Measurements from ENCODE around the gene FXYD6.

FXYD6 gene

GRCh38 chr11:117910525-117910924 lies 34.1 kb upstream of the FXYD6 start:
- DNase-seq, result no peak

GRCh38 chr11:117909611-117910382 lies 33.3 kb upstream of the FXYD6 start:
- DNase-seq, result no peak

DNA sequence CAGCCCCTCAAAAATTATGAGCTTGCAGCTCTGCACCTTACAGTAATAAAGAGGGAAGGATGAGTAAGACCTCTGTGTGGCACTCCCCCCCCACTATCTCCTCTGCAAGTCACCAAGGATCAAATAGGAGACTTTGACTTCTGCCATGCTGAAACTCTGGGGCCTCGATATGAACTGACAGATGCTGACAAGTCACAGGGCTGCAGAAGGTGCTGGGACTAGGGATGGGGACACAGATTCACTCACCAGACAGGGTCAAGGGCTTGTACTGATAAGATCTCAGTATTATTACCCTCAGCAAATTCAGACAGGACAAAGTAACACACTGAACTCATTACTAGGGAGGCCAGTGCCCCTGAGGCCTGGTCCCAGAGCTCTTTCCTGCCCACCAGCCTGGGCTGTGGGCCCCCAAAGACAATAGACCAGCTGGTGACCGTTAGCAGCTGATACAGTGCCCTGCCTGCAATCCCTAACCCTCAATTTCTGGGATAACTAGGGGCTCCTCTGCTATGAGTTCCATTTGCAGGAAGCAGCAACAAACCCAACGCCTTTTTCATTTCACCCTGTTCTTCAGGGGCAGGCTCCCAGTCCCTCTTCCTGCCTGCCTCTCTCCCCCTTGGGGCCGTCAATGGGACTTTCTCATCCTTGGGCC lies 32.6 kb upstream of the FXYD6 start:
- DNase-seq, result no peak

DNA sequence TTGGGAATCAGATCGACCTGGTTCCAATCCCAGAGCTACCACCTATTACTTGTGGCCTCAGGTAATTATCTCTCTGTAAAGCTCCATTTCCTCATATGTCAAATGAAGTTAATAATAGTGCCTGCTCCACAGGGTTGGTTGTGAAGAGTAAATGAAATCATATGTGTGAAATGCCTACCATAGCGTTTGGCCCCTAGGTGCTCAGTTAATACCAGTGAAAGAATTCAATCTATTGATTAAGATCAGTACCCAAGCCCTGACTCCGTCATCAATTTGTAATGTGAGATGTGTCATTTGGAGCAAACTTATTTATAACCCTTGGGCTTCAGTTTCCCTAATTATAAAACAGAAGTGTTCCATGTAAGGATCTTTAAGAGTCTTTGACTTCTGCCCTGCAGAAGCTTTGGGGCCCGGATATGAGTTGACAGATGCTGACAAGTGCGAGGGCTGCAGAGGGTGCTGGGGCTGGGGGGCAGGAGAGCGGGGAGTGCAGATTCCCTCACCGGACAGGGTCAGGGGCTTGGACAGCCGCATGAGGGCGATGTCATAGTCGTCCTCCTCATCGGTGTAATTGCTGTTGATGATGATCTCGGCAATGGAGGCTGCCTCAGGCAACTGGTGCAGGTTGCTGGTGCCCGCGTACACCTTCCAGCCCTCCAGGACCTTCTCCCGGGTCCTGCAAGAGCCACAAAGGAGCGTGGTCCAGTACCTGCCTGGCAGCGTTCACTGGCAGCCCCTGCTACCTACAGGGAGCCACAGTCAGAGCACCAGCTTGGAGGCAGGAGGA lies 31.8 kb upstream of the FXYD6 start:
- DNase-seq, result no peak

DNA sequence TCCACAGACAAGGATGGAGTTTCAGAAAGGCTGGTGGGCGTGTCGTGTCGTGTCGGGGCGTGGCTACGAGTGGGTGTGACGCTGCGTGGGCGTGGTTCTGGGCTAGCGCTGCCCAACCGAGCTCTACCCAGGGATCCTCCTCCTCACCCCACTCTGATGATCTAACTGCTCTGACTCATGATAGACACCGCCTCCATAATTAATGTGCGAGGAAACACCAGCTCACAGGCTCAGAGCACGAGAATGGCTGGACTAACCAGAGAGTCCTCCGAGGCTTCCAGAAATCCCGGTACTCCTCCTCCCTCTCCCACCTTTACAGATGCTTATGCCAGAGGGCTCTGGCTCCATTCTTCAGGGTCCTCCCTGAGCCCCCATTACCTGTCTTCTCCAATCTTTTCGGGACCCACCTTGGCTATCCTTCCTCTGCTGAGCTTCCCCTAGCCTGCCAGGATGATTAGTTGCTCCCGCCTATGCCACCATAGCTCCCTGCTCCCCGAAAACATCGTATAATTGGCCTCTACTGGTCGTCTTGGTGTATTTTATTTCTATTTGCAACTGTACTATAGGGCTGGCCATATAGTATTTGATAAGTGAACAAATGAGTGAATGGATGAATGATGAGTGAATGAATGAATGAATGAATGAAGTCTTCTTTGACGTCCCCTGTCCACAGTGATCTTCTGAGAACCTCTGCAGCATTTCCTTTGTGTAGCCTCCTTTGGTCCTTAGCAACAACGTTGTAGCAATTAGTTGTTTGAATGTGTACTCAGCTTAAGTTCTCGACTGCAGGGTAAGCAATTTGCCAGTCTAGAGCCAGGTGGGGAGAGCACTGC lies 31.0 kb upstream of the FXYD6 start:
- DNase-seq, result peak; percentile 68 to 76

- DNase-seq, result no peak
Observed at GRCh38 chr11:117906710-117907109, 30.3 kb upstream of the FXYD6 start.

GRCh38 chr11:117906126-117906525 lies 29.7 kb upstream of the FXYD6 start:
- DNase-seq, result no peak

GRCh38 chr11:117905524-117905923 lies 29.1 kb upstream of the FXYD6 start:
- DNase-seq, result no peak

DNA sequence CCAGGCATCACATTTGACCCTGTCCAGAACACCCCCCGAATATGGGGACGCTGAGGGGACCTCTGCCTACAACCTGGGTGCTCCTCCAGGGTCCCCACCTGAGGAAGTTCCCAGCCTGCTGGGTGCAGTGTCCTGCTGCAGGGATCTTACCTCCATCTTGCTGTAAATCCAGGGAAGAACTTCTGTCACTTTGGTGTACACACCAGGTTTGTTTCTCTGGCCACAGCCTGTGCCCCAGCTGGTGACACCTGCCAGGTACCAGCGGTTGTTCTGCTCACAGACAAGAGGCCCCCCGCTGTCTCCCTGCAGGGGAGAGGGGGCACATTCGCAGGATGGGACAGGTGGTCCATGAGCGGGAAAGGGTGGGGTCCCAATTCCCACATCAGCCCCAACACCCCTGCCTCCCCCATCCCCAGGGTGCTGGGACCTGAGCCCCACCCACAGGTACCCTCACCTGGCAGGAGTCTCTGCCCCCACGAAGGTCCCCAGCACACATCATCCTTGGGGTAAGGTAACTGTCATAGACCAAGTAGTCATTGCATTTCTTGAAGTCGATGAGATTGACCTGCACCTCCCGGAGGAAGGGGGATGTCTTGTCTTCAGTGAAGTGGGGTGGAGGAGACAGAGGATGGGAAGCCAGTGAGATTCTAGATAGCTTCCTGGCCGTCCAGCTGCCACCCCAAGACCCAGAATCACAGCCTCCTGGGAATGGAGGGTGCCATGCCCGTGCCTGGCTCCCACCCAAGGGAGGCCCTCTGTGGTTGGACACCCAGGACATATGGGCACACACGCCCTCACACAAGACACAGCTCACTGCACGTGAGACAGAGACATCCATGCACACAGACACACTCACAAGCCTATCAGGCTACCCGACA lies 27.3 kb upstream of the FXYD6 start:
- DNase-seq, result no peak

DNA sequence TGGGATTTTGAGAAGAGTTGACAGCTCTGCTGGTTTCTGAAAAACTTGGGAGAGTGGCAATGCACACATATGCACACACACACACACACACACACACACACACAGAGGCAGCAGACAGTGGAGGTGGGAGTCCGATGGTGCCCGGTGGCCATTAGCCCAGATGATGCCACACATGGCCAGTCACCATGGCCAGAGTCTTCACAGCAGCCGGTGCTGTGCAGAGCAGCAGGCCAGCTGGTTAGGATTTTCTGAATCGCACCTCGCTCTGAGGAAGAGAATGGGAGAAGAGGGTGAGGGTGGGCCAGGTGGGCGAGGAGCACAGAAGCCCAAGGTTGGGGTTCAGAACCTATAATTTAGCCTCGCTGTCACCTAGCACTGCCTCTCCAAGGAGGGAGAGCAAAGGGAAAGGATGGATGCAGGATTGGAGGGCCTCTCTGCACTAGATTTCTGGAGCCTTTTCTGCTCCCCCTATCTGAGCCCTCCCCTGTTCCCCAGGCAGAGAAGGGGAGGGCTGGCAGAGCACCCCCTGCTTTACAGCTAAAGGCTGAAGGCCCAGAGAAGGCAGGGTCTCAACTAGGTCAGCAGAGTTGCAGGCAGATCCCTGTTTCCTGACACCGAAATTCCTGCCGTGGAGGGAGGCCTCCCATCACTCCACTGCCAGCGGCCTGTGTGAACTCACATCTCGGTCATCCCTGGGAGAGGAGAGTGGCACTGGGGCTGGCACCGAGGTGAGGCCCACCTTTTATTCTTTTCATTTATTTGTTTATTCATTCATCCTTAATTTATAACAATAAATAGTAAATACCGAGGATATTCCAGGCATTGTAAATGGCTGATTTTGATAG lies 25.8 kb upstream of the FXYD6 start:
- no peak for DNase-seq

DNA sequence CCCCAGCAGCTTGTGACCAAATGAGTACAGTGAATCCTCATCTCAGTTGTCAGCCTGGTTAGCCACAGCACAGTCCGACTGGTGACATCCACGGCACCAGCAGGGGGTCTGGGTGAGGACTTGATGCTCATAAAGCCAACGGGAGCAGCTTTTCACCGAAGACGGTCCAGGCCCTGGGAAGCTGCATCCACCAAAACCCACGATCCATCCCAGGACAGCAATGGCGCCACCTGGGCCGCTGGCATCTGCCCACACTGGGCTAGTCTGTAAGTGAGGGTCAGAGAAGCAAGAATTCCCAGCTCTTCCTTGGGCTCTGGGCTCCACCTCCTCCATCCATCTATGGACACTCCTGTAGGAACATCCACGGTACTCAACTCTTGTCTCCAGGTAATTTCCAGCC lies 25.1 kb upstream of the FXYD6 start:
- DNase-seq, result no peak

DNA sequence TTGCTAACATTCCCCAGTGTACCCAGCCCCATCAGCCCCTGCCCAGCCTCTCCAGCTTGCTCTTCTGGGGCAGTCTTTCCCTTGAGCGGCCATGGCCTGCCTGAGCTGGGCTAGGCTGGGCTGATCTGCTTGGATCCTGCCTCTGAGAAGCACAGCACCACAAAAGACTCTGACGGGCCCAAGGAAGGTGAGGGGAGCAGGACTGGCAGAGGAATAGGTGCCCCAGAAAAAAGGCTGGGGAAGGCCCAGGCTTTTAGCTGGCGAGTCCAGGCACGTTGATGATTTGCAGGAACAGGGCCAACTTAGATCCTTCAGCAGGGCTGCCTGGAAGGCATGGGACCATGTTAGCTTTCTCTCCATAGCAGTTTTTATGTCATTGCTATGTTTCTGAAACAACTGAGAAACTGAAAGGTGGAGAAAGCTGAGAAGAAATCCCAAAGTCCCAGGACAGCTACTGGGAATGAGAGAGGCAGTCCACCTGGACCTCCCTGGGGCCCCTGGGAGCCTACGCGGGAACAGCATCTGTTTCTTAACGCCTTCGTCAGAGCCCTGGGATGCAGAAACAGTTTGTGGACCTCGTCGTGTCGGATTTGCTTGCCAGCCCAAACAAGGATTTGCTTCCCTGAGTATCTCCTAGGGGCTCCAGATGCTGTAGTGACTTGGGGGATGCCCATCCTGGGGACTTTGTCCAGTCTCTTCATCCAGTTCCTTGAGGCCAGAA lies 24.4 kb upstream of the FXYD6 start:
- DNase-seq, result no peak

- DNase-seq, result no peak
Observed at GRCh38 chr11:117900121-117900648, 23.7 kb upstream of the FXYD6 start.

DNA sequence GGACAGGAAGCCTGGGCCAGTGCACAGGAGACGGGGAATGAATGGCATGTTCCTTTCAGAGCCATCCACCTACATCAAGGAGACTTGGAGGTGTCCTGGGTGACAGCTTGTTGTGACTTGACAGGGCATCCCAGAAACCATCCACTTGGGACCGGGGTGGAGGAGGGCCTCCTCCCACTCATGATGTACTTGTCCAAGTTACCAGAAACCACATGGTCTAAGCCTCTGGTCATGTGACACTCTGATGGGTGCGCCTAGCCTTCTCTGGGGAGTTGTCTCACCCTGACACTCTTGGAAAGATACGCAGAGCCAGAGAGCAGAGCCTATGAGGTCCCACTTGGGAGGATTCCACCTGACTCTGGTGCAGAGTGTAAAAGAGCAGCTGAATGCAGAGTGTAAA lies 21.6 kb upstream of the FXYD6 start:
- no peak for DNase-seq

DNA sequence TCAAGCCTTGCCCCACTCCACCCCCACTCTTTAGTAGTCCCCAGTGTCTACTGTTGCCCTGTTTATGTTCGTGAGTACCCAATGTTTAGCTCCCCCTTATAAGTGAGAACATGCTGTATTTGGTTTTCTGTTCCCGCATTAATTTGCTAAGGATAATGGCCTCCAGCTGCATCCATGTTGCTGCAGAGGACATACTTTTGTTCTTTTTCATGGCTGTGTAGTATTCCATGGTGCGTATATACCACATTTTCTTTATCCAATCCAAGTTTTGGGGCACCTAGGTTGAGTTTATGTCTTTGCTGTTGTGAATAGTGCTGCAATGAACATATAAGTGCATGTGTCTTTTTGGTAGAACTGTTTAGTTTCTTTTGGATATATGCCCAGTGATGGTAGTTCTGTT lies 16.2 kb upstream of the FXYD6 start:
- DNase-seq, result no peak

- DNase-seq, result no peak
Observed at GRCh38 chr11:117891362-117891761, 14.9 kb upstream of the FXYD6 start.

- DNase-seq, result no peak
Observed at GRCh38 chr11:117888139-117888566, 11.7 kb upstream of the FXYD6 start.

DNA sequence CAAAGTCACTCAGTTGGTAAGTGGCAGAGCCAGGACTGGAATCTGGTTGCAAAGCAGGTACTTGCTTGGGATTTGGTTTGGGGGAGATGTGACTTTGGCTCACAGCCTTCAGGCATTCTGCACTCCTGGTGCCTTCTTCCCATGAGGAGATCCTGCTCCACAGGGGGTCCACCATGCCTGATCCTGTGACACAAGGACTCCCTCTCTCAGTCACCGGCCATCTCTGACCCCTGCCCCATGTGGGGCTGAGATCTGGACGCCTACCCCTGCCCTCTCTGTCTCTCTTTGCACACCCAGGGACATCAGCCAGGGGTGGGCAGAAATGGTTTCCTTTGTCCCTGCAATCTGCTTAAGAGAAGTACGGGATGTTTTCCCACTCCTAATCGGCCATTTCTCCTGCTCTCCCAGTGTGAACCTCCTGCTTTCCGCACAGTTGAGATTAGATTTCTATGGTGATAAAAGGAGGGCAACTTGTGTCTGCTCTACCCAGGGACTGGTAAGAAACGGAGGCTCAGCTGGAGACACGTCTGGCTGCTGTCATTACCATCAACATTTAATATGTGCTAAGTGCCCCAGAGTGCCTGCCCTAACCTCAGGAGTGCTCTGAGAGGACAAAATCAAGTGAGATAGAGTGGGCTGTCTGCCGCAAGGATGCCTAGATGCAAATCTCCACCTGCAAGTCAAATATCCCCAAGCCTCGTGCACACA lies 11.1 kb upstream of the FXYD6 start:
- no peak for DNase-seq

DNA sequence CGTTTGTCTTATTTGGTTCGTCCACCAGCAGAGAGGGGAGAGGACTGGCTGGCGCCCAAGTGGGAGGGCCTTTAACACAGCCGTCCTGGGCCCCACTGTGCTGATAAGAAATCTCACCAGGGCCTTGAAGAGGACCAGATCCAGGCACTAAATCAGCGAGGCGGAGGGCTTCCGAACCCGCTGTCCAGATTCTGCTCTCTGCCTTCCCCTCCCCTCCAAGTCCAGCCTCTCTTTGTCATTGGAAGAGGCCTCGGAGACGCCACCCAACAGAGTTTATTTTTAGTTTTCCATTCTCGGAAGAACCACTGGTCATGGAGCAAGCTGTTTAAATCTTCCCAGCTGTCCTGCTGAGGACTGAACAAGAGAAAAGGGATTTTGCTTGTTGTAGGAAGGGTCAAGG lies 9.3 kb upstream of the FXYD6 start:
- DNase-seq, result no peak
